ENCODE measurements around the gene UIMC1. TPM values are rescaled to one million over a fixed set of nuclear protein-coding genes. Genes with fewer than 3 reads are reported as not detected.

UIMC1 gene
- total and polyA plus RNA-seq, 2 of the 13 experiments (the other 11 are each of a cell fraction or from before 2014, with no cell fraction given): 18.9 to 32.7 TPM

GRCh38 chr5:176902911-176903664 is 103.5 kb downstream of the UIMC1 start (continued):
- no peak for TF ChIP-seq CTCF (CRISPR knock-in tag; IDR thresholded peaks at IDR 0.05)
- TF ChIP-seq ZNF674 (CRISPR knock-in tag; IDR thresholded peaks at IDR 0.05; ENCODE audit: low read depth): no peak
- TF ChIP-seq DBP (CRISPR knock-in tag; IDR thresholded peaks at IDR 0.05; ENCODE audit: not compliant biosample characterization): no peak
- peak; percentile 39 for TF ChIP-seq FOSL2 (CRISPR knock-in tag; IDR thresholded peaks at IDR 0.05)
- TF ChIP-seq RFX3 (CRISPR knock-in tag; IDR thresholded peaks at IDR 0.05): no peak
- no peak for TF ChIP-seq CBX2 (IDR thresholded peaks at IDR 0.05; ENCODE audit: low read depth, low read length)
- TF ChIP-seq CBX2 (CRISPR knock-in tag; IDR thresholded peaks at IDR 0.05; ENCODE audit: low read depth): no peak
- no peak for TF ChIP-seq XBP1 (CRISPR knock-in tag; IDR thresholded peaks at IDR 0.05)
- no peak for TF ChIP-seq FOXC1 (CRISPR knock-in tag; IDR thresholded peaks at IDR 0.05; ENCODE audit: borderline replicate concordance)
- peak; percentile 78 for TF ChIP-seq HNRNPUL1 (IDR thresholded peaks at IDR 0.05; ENCODE audit: low read depth, low read length)
- TF ChIP-seq ELF3 (CRISPR knock-in tag; IDR thresholded peaks at IDR 0.05): no peak
- 0 out of 2 replicates have a peak, but pooled peaks have one; percentile 18 for TF ChIP-seq HNF1B (CRISPR knock-in tag; IDR thresholded peaks at IDR 0.05)
- no peak for TF ChIP-seq ATAD3A (CRISPR knock-in tag; IDR thresholded peaks at IDR 0.05)
- TF ChIP-seq HMGXB3 (CRISPR knock-in tag; IDR thresholded peaks at IDR 0.05; ENCODE audit: borderline replicate concordance): no peak
